Thymus (tissue), 14 donors: ENCODE data around the gene SLC25A34. TPM values are rescaled to one million over a fixed set of nuclear protein-coding genes. Genes with fewer than 3 reads are reported as not detected.

Source experiments
- DNase-seq, 9 donors: peaks; one replicate each; pipeline ENCODE4 v3.0.0-alpha.2; 2013; ENCODE audit warnings: low spot score in 9 of 9, low read depth in 6 of 9, missing footprints in 1 of 9
- H3K27ac ChIP-seq, 2 donors: one replicate each; pipeline ENCODE4 v1.5.1; 2013; ENCODE audit warnings: control low read depth in 1 of 2, low read depth in 1 of 2, low read length in 1 of 2, mild to moderate bottlenecking in 1 of 2, moderate library complexity in 1 of 2
- H3K27me3 ChIP-seq, 2 donors: one replicate each; pipeline ENCODE4 v1.5.1; 2013; ENCODE audit warnings: low read length in 1 of 2; ENCODE audit not compliant: control insufficient read depth in 2 of 2, insufficient read depth in 1 of 2
- H3K36me3 ChIP-seq, 2 donors: one replicate each; pipeline ENCODE4 v1.5.1; 2013; ENCODE audit warnings: low read length in 1 of 2, mild to moderate bottlenecking in 1 of 2, moderate library complexity in 1 of 2; ENCODE audit not compliant: control insufficient read depth in 2 of 2, insufficient read depth in 2 of 2
- H3K4me1 ChIP-seq, 2 donors: one replicate each; pipeline ENCODE4 v1.5.1; 2013; ENCODE audit warnings: low read length in 2 of 2; ENCODE audit not compliant: control insufficient read depth in 2 of 2, insufficient read depth in 2 of 2
- H3K4me3 ChIP-seq, 2 donors: one replicate each; pipeline ENCODE4 v1.5.1; 2013; ENCODE audit warnings: low read length in 2 of 2, control low read depth in 1 of 2, mild to moderate bottlenecking in 1 of 2
- H3K9me3 ChIP-seq, 2 donors: one replicate each; pipeline ENCODE4 v1.5.1; 2013; ENCODE audit warnings: low read length in 1 of 2, mild to moderate bottlenecking in 1 of 2; ENCODE audit not compliant: control insufficient read depth in 2 of 2, insufficient read depth in 1 of 2
- WGBS: extraction: QIAGEN DNeasy Blood & Tissue Kit; methylation state at CpG from one replicate; pipeline ENCODE4 v1.1.7; 2013; 5-methylcytosine and 5-hydroxymethylcytosine counted together
- long read RNA-seq, 10 donors: transcript quantifications; one replicate each; lab custom pipeline, GENCODE V29; 2026
- polyA plus RNA-seq: library from polyadenylated mRNA; stranded (reverse); fragments of 200-250 nt; gene quantifications from one replicate; pipeline ENCODE4 v1.2.3, GENCODE V29; 2013
- total RNA-seq: library from RNA; stranded (reverse); fragments of 120-200 nt; gene quantifications from one replicate; pipeline ENCODE4 v1.2.4, GENCODE V29; 2013
- donor health status: healthy.

SLC25A34 gene
- total RNA-seq = 0.42 TPM
- polyA plus RNA-seq = 2.4 TPM
- long read RNA-seq, donor 1 = 0 reads
- long read RNA-seq, donor 2 = 0 reads
- long read RNA-seq, donor 3 = 0 reads
- long read RNA-seq, donor 4 = 0 reads
- long read RNA-seq, donor 5 = 0 reads
- long read RNA-seq, donor 6 = 0 reads
- long read RNA-seq, donor 7 = 0 reads
- long read RNA-seq, donor 8 = 0 reads
- long read RNA-seq, donor 9 = 0 reads
- long read RNA-seq, donor 10 = 0 reads

DNA sequence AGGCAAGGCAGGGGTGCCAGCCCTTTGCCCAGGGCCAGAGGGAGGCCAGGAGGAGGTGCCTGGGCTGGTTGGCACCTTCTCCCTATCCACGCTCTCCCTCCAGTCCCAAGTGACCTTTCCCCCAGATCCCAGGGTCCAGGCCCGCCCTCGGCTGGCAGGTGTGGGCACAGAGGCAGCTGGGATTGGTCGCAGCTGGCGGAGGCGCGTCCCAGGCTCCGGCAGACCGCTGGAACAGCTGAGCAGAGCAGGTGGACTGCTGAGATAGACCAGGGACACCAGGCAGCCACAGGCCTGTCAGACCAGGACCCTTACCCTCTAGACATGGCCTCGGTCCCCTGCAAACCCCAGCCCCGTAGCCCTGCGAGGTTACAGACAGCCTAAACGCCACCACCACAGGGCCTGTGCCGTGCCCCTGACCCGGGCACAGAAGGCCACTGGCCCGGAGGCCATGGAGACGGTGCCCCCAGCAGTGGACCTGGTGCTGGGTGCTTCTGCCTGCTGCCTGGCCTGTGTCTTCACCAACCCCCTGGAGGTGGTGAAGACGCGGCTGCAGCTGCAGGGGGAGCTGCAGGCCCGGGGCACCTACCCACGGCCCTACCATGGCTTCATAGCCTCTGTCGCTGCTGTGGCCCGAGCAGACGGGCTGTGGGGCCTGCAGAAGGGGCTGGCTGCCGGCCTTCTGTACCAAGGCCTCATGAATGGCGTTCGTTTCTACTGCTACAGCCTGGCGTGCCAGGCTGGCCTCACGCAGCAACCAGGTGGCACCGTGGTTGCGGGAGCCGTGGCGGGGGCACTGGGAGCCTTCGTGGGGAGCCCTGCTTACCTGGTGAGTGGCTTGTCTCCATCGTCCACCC lies at the start of gene SLC25A34:
SLC25A34 (plus strand) TSS at position 221 of the 854 bp plus-strand sequence; CDS start at position 449, 228 bp downstream.
- Histone ChIP-seq H3K27me3 (no peaks in the 10 kb centered on the region), H3K4me3 (no peak within 1 kb of the TSS), H3K36me3 (peaks cover 22 to 36% of the 10 kb centered on the region in 2 donors), H3K27ac (no peak within 1 kb of the TSS), H3K4me1 (no peaks in the 10 kb centered on the region), H3K9me3 (no peaks in the 10 kb centered on the region)
- 94% methylated on average over 35 of the region's 35 CpGs for WGBS
- no peak for DNase-seq

DNA sequence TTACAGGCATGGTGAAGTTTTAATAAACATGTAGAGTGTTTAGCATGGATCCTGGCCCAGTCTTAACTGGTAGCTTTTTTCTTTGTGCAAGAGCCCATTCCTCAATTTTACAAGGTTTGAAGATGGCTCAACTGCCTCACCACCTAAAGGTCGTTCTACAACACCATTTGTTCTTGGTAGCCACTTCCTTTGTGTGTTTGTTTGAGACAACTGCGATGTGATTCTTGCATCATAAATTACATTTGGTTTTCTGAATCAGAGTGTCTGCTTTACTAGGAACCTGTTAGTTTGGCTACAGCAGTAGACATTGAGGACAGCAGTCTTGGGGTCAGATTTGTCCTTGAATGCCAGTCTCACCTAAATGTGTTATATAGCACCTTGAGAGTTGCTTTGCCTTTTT lies 48.6 kb upstream of the SLC25A34 start:
- Histone ChIP-seq H3K9me3 (no peaks in the 10 kb centered on the region), H3K4me3 (no peak overlapping the region), H3K36me3 (peaks cover 0 to 4% of the 10 kb centered on the region in 2 donors), H3K4me1 (peaks cover 5 to 6% of the 10 kb centered on the region in 2 donors), H3K27me3 (no peaks in the 10 kb centered on the region), H3K27ac (no peak overlapping the region)
- DNase-seq = no peak
- WGBS = 86% methylated on average over 2 of the region's 2 CpGs

DNA sequence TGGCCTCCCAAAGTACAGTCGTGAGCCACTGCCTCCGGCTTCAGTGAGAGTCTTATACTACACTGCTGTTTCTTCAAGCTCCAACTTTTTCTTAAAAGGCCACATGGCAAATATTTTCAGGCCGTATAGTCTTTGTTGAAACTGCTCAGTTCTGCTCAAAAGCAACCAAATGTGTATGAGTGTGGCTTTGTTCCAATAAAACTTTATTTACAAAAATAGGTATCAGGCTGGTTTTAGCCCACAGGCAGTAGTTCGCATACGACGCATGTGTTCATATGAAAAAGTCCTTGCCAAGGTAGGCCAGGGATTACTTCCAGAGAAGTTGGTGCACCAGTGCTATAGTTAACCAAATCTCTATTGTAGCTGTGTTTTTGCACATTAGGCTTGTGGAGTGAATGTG lies 45.7 kb upstream of the SLC25A34 start:
- no peak overlapping the region for H3K4me3 ChIP-seq
- 98% methylated on average over 6 of the region's 6 CpGs for WGBS
- DNase-seq = no peak

DNA sequence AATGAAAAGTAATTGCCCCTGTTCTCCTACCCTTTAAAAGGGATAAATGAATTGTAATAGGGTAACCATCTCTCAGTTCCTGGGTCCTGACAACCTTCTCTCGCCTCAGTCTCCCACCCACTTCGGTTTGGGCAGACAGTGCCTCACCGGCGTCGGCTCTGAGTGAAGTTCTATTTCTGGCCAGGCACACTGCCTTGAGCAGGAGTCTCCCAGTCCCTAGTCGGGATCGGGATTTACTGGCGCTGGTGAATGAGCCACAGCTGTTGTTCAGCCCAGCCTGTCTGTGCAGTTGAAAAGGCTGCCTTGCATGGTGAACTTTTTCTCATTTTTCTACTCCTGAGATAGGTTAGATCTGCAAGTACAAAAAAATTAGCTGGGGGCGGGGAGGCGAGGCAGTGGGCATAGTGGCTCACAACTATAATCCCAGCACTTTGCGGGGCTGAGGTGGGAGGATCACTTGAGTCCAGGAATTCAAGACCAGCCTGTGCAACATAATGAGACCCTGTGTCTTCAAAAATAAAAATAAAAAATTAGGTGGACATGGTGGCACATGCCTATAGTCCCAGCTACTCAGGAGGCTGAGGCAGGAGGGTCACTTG lies 44.5 kb upstream of the SLC25A34 start:
- no peak overlapping the region for H3K27ac ChIP-seq
- WGBS = 92% methylated on average over 11 of the region's 11 CpGs
- peaks cover under 1 to 2% of the 10 kb centered on the region in 2 donors for H3K4me1 ChIP-seq
- H3K36me3 ChIP-seq = peaks cover 0 to 4% of the 10 kb centered on the region in 2 donors
- no peak overlapping the region for H3K4me3 ChIP-seq
- H3K27me3 ChIP-seq = no peaks in the 10 kb centered on the region
- peaks cover 0 to 3% of the 10 kb centered on the region in 2 donors for H3K9me3 ChIP-seq
- DNase-seq = no peak

More for the DNA sequence above, 45.7 kb upstream of the SLC25A34 start:
- H3K36me3 ChIP-seq = peaks cover 0 to 4% of the 10 kb centered on the region in 2 donors
- no peaks in the 10 kb centered on the region for H3K27me3 ChIP-seq
- no peaks in the 10 kb centered on the region for H3K4me1 ChIP-seq
- no peak overlapping the region for H3K27ac ChIP-seq
- H3K9me3 ChIP-seq = no peaks in the 10 kb centered on the region

DNA sequence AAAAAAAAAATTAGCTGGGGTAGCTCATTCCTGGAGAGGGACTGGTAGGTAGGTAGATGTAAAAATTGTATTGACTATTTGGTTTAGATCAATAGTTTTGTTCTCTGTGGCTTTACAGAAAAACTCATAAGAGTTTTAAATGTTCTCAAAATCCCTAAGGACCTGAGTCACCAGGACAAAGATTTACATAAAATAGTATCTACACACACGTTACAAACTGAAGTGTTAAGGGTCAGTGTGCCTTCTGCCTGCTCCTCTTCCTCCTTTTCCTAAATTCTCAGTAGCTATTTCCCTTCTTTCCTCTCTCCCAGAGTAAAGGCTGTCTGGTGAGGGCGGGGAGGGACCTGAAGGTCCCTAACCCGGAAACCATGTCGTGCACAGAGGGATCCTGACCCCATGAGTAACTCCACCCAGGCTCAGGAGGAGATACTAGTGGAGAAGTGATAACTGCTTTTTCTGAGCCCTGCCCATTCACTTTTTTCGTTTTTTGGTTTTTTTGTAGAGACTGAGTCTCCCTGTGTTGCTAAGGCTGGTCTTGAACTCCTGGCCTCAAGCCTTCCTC lies 43.9 kb upstream of the SLC25A34 start:
- Histone ChIP-seq H3K27ac (no peak overlapping the region), H3K36me3 (peaks cover 0 to 4% of the 10 kb centered on the region in 2 donors), H3K4me1 (peaks cover 4 to 8% of the 10 kb centered on the region in 2 donors), H3K27me3 (no peaks in the 10 kb centered on the region), H3K9me3 (peaks cover 0 to 3% of the 10 kb centered on the region in 2 donors), H3K4me3 (no peak overlapping the region)
- 95% methylated on average over 5 of the region's 5 CpGs for WGBS
- no peak for DNase-seq

DNA sequence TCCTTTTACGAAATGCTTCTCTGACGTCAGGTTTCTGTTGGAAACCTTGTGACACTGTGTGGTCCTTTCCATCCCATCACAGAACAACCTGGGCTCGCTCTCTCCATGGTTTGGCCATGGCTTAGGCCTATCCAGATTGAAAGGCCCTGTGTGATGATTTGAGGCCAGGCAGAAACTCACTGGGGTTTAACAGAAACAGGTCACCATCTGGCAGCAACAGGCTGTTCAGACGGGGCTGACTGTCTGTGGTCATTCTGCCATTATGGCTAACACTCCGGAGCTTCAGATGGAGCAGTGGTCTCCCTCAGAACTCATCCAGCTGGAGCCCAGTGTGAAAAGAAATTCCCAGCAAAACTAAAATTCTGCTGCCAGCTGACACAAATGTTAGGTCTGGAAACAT lies 42.7 kb upstream of the SLC25A34 start:
- Histone ChIP-seq H3K36me3 (peaks cover 0 to 4% of the 10 kb centered on the region in 2 donors), H3K9me3 (peaks cover 0 to 3% of the 10 kb centered on the region in 2 donors), H3K27ac (no peak overlapping the region), H3K4me3 (no peak overlapping the region), H3K27me3 (no peaks in the 10 kb centered on the region), H3K4me1 (peaks cover 6 to 19% of the 10 kb centered on the region in 2 donors)
- 96% methylated on average over 5 of the region's 5 CpGs for WGBS
- DNase-seq = no peak

DNA sequence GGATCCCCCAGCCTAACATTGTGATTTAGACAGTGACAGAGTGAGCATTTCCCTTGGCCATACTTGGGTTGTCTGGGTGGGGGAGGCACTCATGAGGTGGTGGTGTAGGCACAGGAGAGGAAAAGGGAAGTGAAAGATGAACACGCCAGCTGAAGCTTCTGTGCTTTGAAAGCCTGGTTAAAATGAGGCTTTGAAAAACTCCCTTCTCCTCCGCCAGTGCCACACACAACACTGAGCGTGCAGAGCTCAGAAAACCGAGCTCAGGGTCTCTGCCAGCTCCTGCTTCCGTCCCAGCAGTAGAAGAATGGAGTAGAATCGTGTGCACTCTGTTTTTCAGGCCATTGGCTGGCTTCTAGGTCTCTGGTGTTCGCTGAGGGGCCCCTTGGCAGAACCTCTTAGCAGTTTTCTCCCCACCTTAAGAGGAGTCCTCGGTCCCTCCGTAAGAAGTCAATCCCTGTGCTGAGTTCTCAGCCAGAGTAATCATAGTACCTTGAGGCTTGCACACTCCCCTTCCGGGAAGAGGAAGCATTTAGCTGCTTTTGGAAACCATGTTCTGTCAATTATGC lies 39.0 kb upstream of the SLC25A34 start:
- 3% methylated on average over 10 of the region's 10 CpGs for WGBS
- Histone ChIP-seq H3K27ac (peak overlapping the region; percentile 91 to 93), H3K36me3 (peaks cover 0 to 3% of the 10 kb centered on the region in 2 donors), H3K4me1 (peaks cover 6 to 19% of the 10 kb centered on the region in 2 donors), H3K4me3 (peak overlapping the region; percentile 33 to 34), H3K9me3 (peaks cover 0 to 3% of the 10 kb centered on the region in 2 donors), H3K27me3 (no peaks in the 10 kb centered on the region)
- DNase-seq = peak; percentile 45 to 82 (median 52)

DNA sequence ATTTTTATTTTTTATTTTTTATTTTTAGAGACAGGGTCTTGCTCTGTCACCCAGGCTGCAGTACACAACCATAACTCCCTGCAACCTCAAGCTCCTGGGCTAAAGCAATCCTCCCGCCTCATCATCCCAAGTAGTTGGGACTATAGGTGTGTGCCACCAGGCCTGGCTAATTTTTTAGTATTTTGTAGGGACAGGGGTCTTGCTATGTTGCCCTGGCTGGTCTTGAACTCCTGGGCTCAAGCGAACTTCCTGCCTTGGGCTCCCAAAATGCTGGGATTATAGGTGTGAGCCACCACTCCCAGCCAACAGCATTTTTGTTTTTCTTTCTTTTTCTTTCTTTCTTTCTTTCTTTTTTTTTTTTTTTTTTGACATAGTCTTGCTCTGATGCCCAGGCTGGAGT lies 37.9 kb upstream of the SLC25A34 start:
- peak overlapping the region in 1 of 2 donors; percentile 93 for H3K27ac ChIP-seq

More for the DNA sequence above, 37.9 kb upstream of the SLC25A34 start:
- peaks cover 0 to 3% of the 10 kb centered on the region in 2 donors for H3K9me3 ChIP-seq
- no peaks in the 10 kb centered on the region for H3K27me3 ChIP-seq
- DNase-seq = no peak
- no peak overlapping the region for H3K4me3 ChIP-seq
- peaks cover 6 to 19% of the 10 kb centered on the region in 2 donors for H3K4me1 ChIP-seq
- over 99% methylated on average over 2 of the region's 2 CpGs for WGBS
- H3K36me3 ChIP-seq = peaks cover 0 to 3% of the 10 kb centered on the region in 2 donors
